ENCODE data around the gene TIMP3.

TIMP3 gene

GRCh38 chr22:32874976-32875375 lies 73.5 kb downstream of the TIMP3 start:
- Histone ChIP-seq H3K4me3 (ENCODE audit: low read depth, low read length) (no peak overlapping the region), H3K36me3 (replicated peaks) (no peaks in the 10 kb centered on the region), H3K27ac (no peak overlapping the region), H3K27me3 (replicated peaks) (no peaks in the 10 kb centered on the region)
- DNase-seq = no peak
- TF ChIP-seq CTCF (IDR thresholded peaks at IDR 0.05; ENCODE audit: low read depth, low read length, missing control alignments) = no peak
- in situ Hi-C loops (cut with HindIII; ENCODE audit: low pct_ligation_motif_present, low sequenced_read_pairs) = no loop called here

- no peak for TF ChIP-seq CTCF (IDR thresholded peaks at IDR 0.05; ENCODE audit: low read depth, low read length, missing control alignments)
- in situ Hi-C loops (cut with HindIII; ENCODE audit: low pct_ligation_motif_present, low sequenced_read_pairs) = no loop called here
- Histone ChIP-seq H3K4me3 (ENCODE audit: low read depth, low read length) (no peak overlapping the region), H3K27ac (no peak overlapping the region), H3K27me3 (replicated peaks) (no peaks in the 10 kb centered on the region), H3K36me3 (replicated peaks) (no peaks in the 10 kb centered on the region)
- no peak for DNase-seq
Observed at GRCh38 chr22:32876516-32876915, 75.0 kb downstream of the TIMP3 start.

GRCh38 chr22:32877196-32877595 lies 75.7 kb downstream of the TIMP3 start:
- Histone ChIP-seq H3K27ac (no peak overlapping the region), H3K27me3 (replicated peaks) (no peaks in the 10 kb centered on the region), H3K4me3 (ENCODE audit: low read depth, low read length) (no peak overlapping the region), H3K36me3 (replicated peaks) (no peaks in the 10 kb centered on the region)
- DNase-seq = no peak
- in situ Hi-C loops (cut with HindIII; ENCODE audit: low pct_ligation_motif_present, low sequenced_read_pairs) = no loop called here
- TF ChIP-seq CTCF (IDR thresholded peaks at IDR 0.05; ENCODE audit: low read depth, low read length, missing control alignments) = no peak

- no peaks in the 10 kb centered on the region for H3K36me3 ChIP-seq (replicated peaks)
- H3K27ac ChIP-seq = no peak overlapping the region
- TF ChIP-seq CTCF (IDR thresholded peaks at IDR 0.05; ENCODE audit: low read depth, low read length, missing control alignments) = no peak
- no peak overlapping the region for H3K4me3 ChIP-seq (ENCODE audit: low read depth, low read length)
- in situ Hi-C loops (cut with HindIII; ENCODE audit: low pct_ligation_motif_present, low sequenced_read_pairs) = no loop called here
- DNase-seq = no peak
- H3K27me3 ChIP-seq (replicated peaks) = no peaks in the 10 kb centered on the region
Observed at GRCh38 chr22:32879550-32879949, 78.0 kb downstream of the TIMP3 start.

- no peaks in the 10 kb centered on the region for H3K27me3 ChIP-seq (replicated peaks)
- TF ChIP-seq CTCF (IDR thresholded peaks at IDR 0.05; ENCODE audit: low read depth, low read length, missing control alignments) = no peak
- H3K27ac ChIP-seq = no peak overlapping the region
- in situ Hi-C loops (cut with HindIII; ENCODE audit: low pct_ligation_motif_present, low sequenced_read_pairs) = no loop called here
- H3K36me3 ChIP-seq (replicated peaks) = no peaks in the 10 kb centered on the region
- H3K4me3 ChIP-seq (ENCODE audit: low read depth, low read length) = no peak overlapping the region
- no peak for DNase-seq
Observed at GRCh38 chr22:32880061-32880460, 78.6 kb downstream of the TIMP3 start.

- in situ Hi-C loops (cut with HindIII; ENCODE audit: low pct_ligation_motif_present, low sequenced_read_pairs) = no loop called here
- no peak for DNase-seq
- no peak overlapping the region for H3K4me3 ChIP-seq (ENCODE audit: low read depth, low read length)
- no peak for TF ChIP-seq CTCF (IDR thresholded peaks at IDR 0.05; ENCODE audit: low read depth, low read length, missing control alignments)
- no peaks in the 10 kb centered on the region for H3K27me3 ChIP-seq (replicated peaks)
- H3K36me3 ChIP-seq (replicated peaks) = no peaks in the 10 kb centered on the region
- no peak overlapping the region for H3K27ac ChIP-seq
Observed at GRCh38 chr22:32880505-32880892, 79.0 kb downstream of the TIMP3 start.
